BE2C (cell line): ENCODE results near the gene MYO1E.

Experiments
- DNase-seq: peaks from one replicate; pipeline ENCODE4 v3.0.0-alpha.2; 2020
- H3K27me3 ChIP-seq: fragments of 250-450 bp; sonication (Bioruptor Pico); 2 replicates; pipeline ENCODE4 v1.5.1; 2020; ENCODE audit warnings: mild to moderate bottlenecking
- H3K36me3 ChIP-seq: fragments of 250-450 bp; sonication (Bioruptor Pico); 2 replicates; pipeline ENCODE4 v1.5.1; 2020; ENCODE audit warnings: mild to moderate bottlenecking
- H3K4me1 ChIP-seq: fragments of 250-450 bp; sonication (Bioruptor Pico); 2 replicates; pipeline ENCODE4 v1.5.1; 2020
- H3K4me3 ChIP-seq: 2 replicates; pipeline ENCODE4 v1.5.1; 2011; ENCODE audit warnings: low read depth, low read length
- H3K9me3 ChIP-seq: fragments of 250-450 bp; sonication (Bioruptor Pico); 2 replicates; pipeline ENCODE4 v1.5.1; 2020
- CTCF ChIP-seq: IDR thresholded peaks from 2 replicates; pipeline ENCODE4 v1.5.1; 2012; ENCODE audit warnings: mild to moderate bottlenecking, low read depth, low read length

The MYO1E gene

GRCh38 chr15:59104912-59105732 is 267.5 kb downstream of the MYO1E start, which contains the start of gene CCNB2:
Gene CCNB2, plus strand, starts transcription at chr15:59105146. Its CDS starts 123 bp downstream, at chr15:59105269.
- peaks cover 33% of the 10 kb centered on the region for H3K36me3 ChIP-seq
- peaks cover 2% of the 10 kb centered on the region; the same call in 1 of the 2 replicates for H3K4me1 ChIP-seq
- TF ChIP-seq CTCF: no peak
- H3K9me3 ChIP-seq: no peaks in the 10 kb centered on the region
- peak within 1 kb of the TSS; percentile 92 for H3K4me3 ChIP-seq
- H3K27me3 ChIP-seq: no peaks in the 10 kb centered on the region
- peak; percentile 91 for DNase-seq

DNA sequence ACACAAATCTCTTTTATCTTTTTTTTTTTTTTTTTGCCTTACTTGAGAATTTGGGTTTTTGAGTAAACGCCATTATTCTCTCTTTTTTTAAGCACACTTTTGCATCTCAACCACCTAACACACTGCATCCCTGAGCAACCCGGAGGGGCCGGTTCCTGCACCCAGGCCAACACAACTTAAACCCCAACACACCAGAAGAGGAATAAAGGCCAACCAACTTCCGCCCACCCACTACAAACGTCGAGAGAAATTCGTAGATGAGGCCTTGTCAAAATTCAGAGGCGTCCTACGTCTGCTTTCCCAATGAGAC is 268.1 kb downstream of the MYO1E start:
- peaks cover 2% of the 10 kb centered on the region; the same call in 1 of the 2 replicates for H3K4me1 ChIP-seq
- H3K9me3 ChIP-seq: no peaks in the 10 kb centered on the region
- peak overlapping the region; percentile 92 for H3K4me3 ChIP-seq
- peaks cover 28% of the 10 kb centered on the region for H3K36me3 ChIP-seq
- DNase-seq: no peak
- no peaks in the 10 kb centered on the region for H3K27me3 ChIP-seq
- TF ChIP-seq CTCF: no peak

GRCh38 chr15:59099162-59099685 is 273.4 kb downstream of the MYO1E start:
- no peak for TF ChIP-seq CTCF
- no peak for DNase-seq
- no peak overlapping the region for H3K4me3 ChIP-seq
- no peaks in the 10 kb centered on the region for H3K9me3 ChIP-seq
- no peaks in the 10 kb centered on the region for H3K27me3 ChIP-seq
- peaks cover 25% of the 10 kb centered on the region for H3K36me3 ChIP-seq
- no peaks in the 10 kb centered on the region; the same call in 1 of the 2 replicates for H3K4me1 ChIP-seq

GRCh38 chr15:59096429-59096828 is 276.2 kb downstream of the MYO1E start:
- no peak for TF ChIP-seq CTCF
- Histone ChIP-seq H3K4me1 (no peaks in the 10 kb centered on the region), H3K4me3 (no peak overlapping the region), H3K36me3 (peaks cover 40% of the 10 kb centered on the region), H3K9me3 (no peaks in the 10 kb centered on the region), H3K27me3 (no peaks in the 10 kb centered on the region)
- no peak for DNase-seq

- TF ChIP-seq CTCF: no peak
- Histone ChIP-seq H3K27me3 (no peaks in the 10 kb centered on the region), H3K36me3 (peaks cover 59% of the 10 kb centered on the region), H3K9me3 (no peaks in the 10 kb centered on the region), H3K4me3 (no peak overlapping the region), H3K4me1 (no peaks in the 10 kb centered on the region)
- DNase-seq: no peak
Measured at GRCh38 chr15:59094077-59094476, 278.6 kb downstream of the MYO1E start.

GRCh38 chr15:59087731-59088130 is 284.9 kb downstream of the MYO1E start:
- Histone ChIP-seq H3K4me1 (no peaks in the 10 kb centered on the region), H3K27me3 (no peaks in the 10 kb centered on the region), H3K9me3 (no peaks in the 10 kb centered on the region; the same call in 1 of the 2 replicates), H3K36me3 (peaks cover 62% of the 10 kb centered on the region), H3K4me3 (no peak overlapping the region)
- no peak for DNase-seq
- TF ChIP-seq CTCF: no peak
